ENCODE data around the gene HOXB7.

- TF ChIP-seq, protein P1, sequence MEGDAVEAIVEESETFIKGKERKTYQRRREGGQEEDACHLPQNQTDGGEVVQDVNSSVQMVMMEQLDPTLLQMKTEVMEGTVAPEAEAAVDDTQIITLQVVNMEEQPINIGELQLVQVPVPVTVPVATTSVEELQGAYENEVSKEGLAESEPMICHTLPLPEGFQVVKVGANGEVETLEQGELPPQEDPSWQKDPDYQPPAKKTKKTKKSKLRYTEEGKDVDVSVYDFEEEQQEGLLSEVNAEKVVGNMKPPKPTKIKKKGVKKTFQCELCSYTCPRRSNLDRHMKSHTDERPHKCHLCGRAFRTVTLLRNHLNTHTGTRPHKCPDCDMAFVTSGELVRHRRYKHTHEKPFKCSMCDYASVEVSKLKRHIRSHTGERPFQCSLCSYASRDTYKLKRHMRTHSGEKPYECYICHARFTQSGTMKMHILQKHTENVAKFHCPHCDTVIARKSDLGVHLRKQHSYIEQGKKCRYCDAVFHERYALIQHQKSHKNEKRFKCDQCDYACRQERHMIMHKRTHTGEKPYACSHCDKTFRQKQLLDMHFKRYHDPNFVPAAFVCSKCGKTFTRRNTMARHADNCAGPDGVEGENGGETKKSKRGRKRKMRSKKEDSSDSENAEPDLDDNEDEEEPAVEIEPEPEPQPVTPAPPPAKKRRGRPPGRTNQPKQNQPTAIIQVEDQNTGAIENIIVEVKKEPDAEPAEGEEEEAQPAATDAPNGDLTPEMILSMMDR (CRISPR knock-in tag; IDR thresholded peaks at IDR 0.05), result no peak
- TF ChIP-seq POLR2AphosphoS2 (IDR thresholded peaks at IDR 0.05; ENCODE audit: low read depth, low read length), result no peak
- TF ChIP-seq GABPB1 (CRISPR knock-in tag; IDR thresholded peaks at IDR 0.05), result no peak
- no peak for TF ChIP-seq ATF1 (CRISPR knock-in tag; IDR thresholded peaks at IDR 0.05)
- TF ChIP-seq CEBPB (IDR thresholded peaks at IDR 0.05; ENCODE audit: borderline replicate concordance, low read depth, low read length), result no peak
- no peak for TF ChIP-seq CREB1 (IDR thresholded peaks at IDR 0.05)
- TF ChIP-seq CREB1 (CRISPR knock-in tag; IDR thresholded peaks at IDR 0.05), result no peak
- TF ChIP-seq NR2C2 (CRISPR knock-in tag; IDR thresholded peaks at IDR 0.05; ENCODE audit: borderline replicate concordance), result no peak
- TF ChIP-seq RBAK (CRISPR knock-in tag; IDR thresholded peaks at IDR 0.05), result no peak
- no peak for TF ChIP-seq POLR2AphosphoS5 (IDR thresholded peaks at IDR 0.05; ENCODE audit: low read depth, low read length)
- no peak for TF ChIP-seq HOXD1 (CRISPR knock-in tag; IDR thresholded peaks at IDR 0.05)
Observed at GRCh38 chr17:48643697-48644012, 32.8 kb upstream of the HOXB7 start.

All from HepG2 (cell line).